WTC11 (cell line): Measurements from ENCODE around the gene ZNF688. TPM values are rescaled to one million over a fixed set of nuclear protein-coding genes. Genes with fewer than 3 reads are reported as not detected.
"Not testable (repeated sequence)": the region's sequence is repeated elsewhere in the genome, so short reads cannot be mapped to it uniquely, and the experiment has no call there.

ENCODE experiments used
- ATAC-seq: fragments of 200-7000 bp; cut with Tn5 transposase; 2 replicates; pipeline ENCODE4 v1.10.0; 2021; ENCODE audit warnings: mild to moderate bottlenecking, moderate library complexity
- CTCF ChIA-PET: fragments of 300-600 bp; sonication (Branson Sonifier 250); formaldehyde crosslinking; loops from one replicate; lab custom pipeline; 2021; ENCODE audit warnings: antibody characterized with exemption; lab: Charles Lee
- POLR2A ChIA-PET: fragments of 350-600 bp; sonication (Branson Sonifier 250); formaldehyde crosslinking; loops from one replicate; lab custom pipeline; 2021; ENCODE audit warnings: antibody characterized with exemption; lab: Charles Lee
- DNase-seq: peaks from one replicate; pipeline ENCODE4 v3.0.0; 2021; ENCODE audit warnings: low spot score
- H3K27ac Mint-ChIP-seq: 2 replicates; pipeline ENCODE4 v1.8.0; 2021; ENCODE audit warnings: mixed read lengths
- H3K27me3 Mint-ChIP-seq: 2 replicates; pipeline ENCODE4 v1.8.0; 2021; ENCODE audit warnings: low read depth, mild to moderate bottlenecking, moderate library complexity, mixed read lengths
- H3K36me3 Mint-ChIP-seq: 2 replicates; pipeline ENCODE4 v1.8.0; 2021; ENCODE audit warnings: mixed read lengths
- H3K4me1 Mint-ChIP-seq: 2 replicates; pipeline ENCODE4 v1.8.0; 2022; ENCODE audit warnings: mixed read lengths
- H3K4me3 Mint-ChIP-seq: 2 replicates; pipeline ENCODE4 v1.8.0; 2021; ENCODE audit warnings: mild to moderate bottlenecking, moderate library complexity, mixed read lengths
- H3K9me3 Mint-ChIP-seq: 2 replicates; pipeline ENCODE4 v1.8.0; 2021; ENCODE audit warnings: mixed read lengths
- CBFB ChIP-seq: sonication (generic); formaldehyde crosslinking; IDR thresholded peaks from 2 replicates; pipeline ENCODE4 v1.8.1; 2022; ENCODE audit warnings: mild to moderate bottlenecking, low read depth, missing genetic modification reagents
- CREB1 ChIP-seq: sonication (generic); formaldehyde crosslinking; IDR thresholded peaks from 2 replicates; pipeline ENCODE4 v1.8.0; 2023; ENCODE audit warnings: mild to moderate bottlenecking, missing genetic modification reagents
- EMX1 ChIP-seq: fragments of 250-450 bp; sonication (Bioruptor Pico); IDR thresholded peaks from 2 replicates; pipeline ENCODE4 v1.8.0; 2021; ENCODE audit warnings: mild to moderate bottlenecking
- FOXJ3 ChIP-seq: sonication (generic); formaldehyde crosslinking; IDR thresholded peaks from 2 replicates; pipeline ENCODE4 v1.9.0; 2021; ENCODE audit warnings: missing genetic modification reagents, mild to moderate bottlenecking, borderline replicate concordance
- IRF2 ChIP-seq: sonication (generic); formaldehyde crosslinking; IDR thresholded peaks from 2 replicates; pipeline ENCODE4 v1.8.0; 2022; ENCODE audit warnings: low read depth, missing genetic modification reagents, borderline replicate concordance
- MYBL2 ChIP-seq: sonication (generic); formaldehyde crosslinking; IDR thresholded peaks from 2 replicates; pipeline ENCODE4 v1.8.1; 2023; ENCODE audit warnings: mild to moderate bottlenecking, moderate library complexity, missing genetic modification reagents
- RELA ChIP-seq: sonication (generic); formaldehyde crosslinking; IDR thresholded peaks from 2 replicates; pipeline ENCODE4 v1.8.1; 2022; ENCODE audit warnings: missing genetic modification reagents, mild to moderate bottlenecking, borderline replicate concordance
- SMAD3 ChIP-seq: sonication (generic); formaldehyde crosslinking; IDR thresholded peaks from 2 replicates; pipeline ENCODE4 v1.8.0; 2022; ENCODE audit warnings: missing genetic modification reagents, mild to moderate bottlenecking, borderline replicate concordance
- SOX15 ChIP-seq: fragments of 250-450 bp; sonication (Bioruptor Pico); IDR thresholded peaks from 2 replicates; pipeline ENCODE4 v1.9.0; 2021; ENCODE audit warnings: mild to moderate bottlenecking
- SP1 ChIP-seq: sonication (generic); formaldehyde crosslinking; conservative IDR thresholded peaks from 2 replicates; pipeline ENCODE4 v1.8.1; 2022; ENCODE audit warnings: missing genetic modification reagents
- ZBTB21 ChIP-seq: sonication (generic); formaldehyde crosslinking; IDR thresholded peaks from 2 replicates; pipeline ENCODE4 v1.8.1; 2023; ENCODE audit warnings: mild to moderate bottlenecking, missing genetic modification reagents, borderline replicate concordance
- ZNF263 ChIP-seq: sonication (generic); formaldehyde crosslinking; IDR thresholded peaks from 2 replicates; pipeline ENCODE4 v1.8.1; 2022; ENCODE audit warnings: low read depth, mild to moderate bottlenecking, moderate library complexity, missing genetic modification reagents
- total RNA-seq: library from RNA; stranded (reverse); gene quantifications from 3 replicates; pipeline ENCODE4 v1.2.3, GENCODE V29; 2021
- TF ChIP-seq, protein P1 (sequence below): sonication (generic); formaldehyde crosslinking; IDR thresholded peaks from 2 replicates; pipeline ENCODE4 v1.8.1; 2023; ENCODE audit warnings: mild to moderate bottlenecking, missing genetic modification reagents, borderline replicate concordance
- TF ChIP-seq, protein P2 (sequence below): sonication (generic); formaldehyde crosslinking; IDR thresholded peaks from 2 replicates; pipeline ENCODE4 v1.8.1; 2023; ENCODE audit warnings: mild to moderate bottlenecking, moderate library complexity, missing genetic modification reagents
- TF ChIP-seq, protein P3 (sequence below): sonication (generic); formaldehyde crosslinking; IDR thresholded peaks from 2 replicates; pipeline ENCODE4 v1.8.0; 2022; ENCODE audit warnings: mild to moderate bottlenecking, missing genetic modification reagents
- TF ChIP-seq, protein P4 (sequence below): fragments of 250-450 bp; sonication (Bioruptor Pico); IDR thresholded peaks from 2 replicates; pipeline ENCODE4 v2.1.2; 2022; ENCODE audit warnings: mild to moderate bottlenecking, moderate library complexity
- TF ChIP-seq, protein P5 (sequence below): sonication (generic); formaldehyde crosslinking; conservative IDR thresholded peaks from 2 replicates; pipeline ENCODE4 v1.8.1; 2022; ENCODE audit warnings: mild to moderate bottlenecking, missing genetic modification reagents

The ZNF688 gene
- total RNA-seq, 1 experiment from 2014 or later, result 4.2 TPM

DNA sequence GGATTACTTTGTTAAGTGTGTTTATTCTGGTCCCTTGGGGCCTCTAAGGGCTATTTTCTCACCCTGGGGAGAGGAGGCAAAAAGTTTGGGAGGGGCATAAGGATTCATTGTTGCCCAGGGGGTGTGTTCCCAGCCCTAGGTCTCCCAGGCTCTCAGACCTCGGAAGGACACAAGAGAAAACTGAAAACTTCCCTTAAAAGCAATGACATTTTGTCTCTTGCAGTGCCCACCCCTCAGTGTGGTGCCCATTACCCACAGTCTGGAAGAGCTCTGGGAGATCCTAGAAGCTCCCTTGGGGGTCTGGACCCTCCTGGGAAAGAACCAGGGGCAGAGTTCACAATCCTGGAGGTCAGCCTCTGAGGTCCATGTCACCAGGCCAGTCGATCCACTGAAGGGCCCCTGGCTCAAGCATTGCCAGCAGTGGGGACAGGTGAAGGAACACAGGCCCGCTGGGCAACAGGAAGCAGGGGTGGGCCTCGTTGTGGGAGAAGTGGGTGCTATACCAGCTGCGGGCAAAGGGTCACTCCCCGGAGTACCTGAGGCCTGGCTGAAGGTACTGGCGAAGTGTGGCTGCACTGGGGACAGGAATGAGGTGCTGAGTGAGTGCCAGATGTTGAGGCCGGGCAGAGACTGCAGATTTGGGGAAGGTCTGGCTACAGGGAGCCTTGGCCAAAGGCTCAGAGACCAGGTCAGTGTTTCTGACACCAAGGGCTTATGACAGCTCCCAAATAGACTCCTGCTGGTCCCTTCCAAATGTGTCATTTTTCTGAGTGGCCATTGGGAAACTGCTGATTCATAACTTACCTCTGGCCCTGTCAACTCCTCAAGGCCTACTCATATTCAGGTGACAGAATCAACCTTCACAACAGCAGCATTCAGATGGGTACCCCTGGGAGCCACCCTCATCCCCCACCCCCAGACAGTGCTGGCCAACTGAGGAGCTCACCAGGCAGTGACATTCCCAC lies 32.2 kb downstream of the ZNF688 start:
- Mint-ChIP-seq H3K27me3 (no peaks in the 10 kb centered on the region), H3K4me1 (peaks cover 22% of the 10 kb centered on the region), H3K36me3 (peaks cover 9% of the 10 kb centered on the region), H3K4me3 (no peak overlapping the region), H3K9me3 (no peaks in the 10 kb centered on the region), H3K27ac (no peak overlapping the region)
- ATAC-seq (no peak), DNase-seq (no peak)
- POLR2A ChIA-PET, result no interaction called here
- CTCF ChIA-PET, result no interaction called here
- TF ChIP-seq CBFB (CRISPR knock-in tag), result no peak
- TF ChIP-seq, protein P1, sequence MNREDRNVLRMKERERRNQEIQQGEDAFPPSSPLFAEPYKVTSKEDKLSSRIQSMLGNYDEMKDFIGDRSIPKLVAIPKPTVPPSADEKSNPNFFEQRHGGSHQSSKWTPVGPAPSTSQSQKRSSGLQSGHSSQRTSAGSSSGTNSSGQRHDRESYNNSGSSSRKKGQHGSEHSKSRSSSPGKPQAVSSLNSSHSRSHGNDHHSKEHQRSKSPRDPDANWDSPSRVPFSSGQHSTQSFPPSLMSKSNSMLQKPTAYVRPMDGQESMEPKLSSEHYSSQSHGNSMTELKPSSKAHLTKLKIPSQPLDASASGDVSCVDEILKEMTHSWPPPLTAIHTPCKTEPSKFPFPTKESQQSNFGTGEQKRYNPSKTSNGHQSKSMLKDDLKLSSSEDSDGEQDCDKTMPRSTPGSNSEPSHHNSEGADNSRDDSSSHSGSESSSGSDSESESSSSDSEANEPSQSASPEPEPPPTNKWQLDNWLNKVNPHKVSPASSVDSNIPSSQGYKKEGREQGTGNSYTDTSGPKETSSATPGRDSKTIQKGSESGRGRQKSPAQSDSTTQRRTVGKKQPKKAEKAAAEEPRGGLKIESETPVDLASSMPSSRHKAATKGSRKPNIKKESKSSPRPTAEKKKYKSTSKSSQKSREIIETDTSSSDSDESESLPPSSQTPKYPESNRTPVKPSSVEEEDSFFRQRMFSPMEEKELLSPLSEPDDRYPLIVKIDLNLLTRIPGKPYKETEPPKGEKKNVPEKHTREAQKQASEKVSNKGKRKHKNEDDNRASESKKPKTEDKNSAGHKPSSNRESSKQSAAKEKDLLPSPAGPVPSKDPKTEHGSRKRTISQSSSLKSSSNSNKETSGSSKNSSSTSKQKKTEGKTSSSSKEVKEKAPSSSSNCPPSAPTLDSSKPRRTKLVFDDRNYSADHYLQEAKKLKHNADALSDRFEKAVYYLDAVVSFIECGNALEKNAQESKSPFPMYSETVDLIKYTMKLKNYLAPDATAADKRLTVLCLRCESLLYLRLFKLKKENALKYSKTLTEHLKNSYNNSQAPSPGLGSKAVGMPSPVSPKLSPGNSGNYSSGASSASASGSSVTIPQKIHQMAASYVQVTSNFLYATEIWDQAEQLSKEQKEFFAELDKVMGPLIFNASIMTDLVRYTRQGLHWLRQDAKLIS (CRISPR knock-in tag), result no peak
- TF ChIP-seq, protein P2, sequence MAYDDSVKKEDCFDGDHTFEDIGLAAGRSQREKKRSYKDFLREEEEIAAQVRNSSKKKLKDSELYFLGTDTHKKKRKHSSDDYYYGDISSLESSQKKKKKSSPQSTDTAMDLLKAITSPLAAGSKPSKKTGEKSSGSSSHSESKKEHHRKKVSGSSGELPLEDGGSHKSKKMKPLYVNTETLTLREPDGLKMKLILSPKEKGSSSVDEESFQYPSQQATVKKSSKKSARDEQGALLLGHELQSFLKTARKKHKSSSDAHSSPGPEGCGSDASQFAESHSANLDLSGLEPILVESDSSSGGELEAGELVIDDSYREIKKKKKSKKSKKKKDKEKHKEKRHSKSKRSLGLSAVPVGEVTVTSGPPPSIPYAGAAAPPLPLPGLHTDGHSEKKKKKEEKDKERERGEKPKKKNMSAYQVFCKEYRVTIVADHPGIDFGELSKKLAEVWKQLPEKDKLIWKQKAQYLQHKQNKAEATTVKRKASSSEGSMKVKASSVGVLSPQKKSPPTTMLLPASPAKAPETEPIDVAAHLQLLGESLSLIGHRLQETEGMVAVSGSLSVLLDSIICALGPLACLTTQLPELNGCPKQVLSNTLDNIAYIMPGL (CRISPR knock-in tag), result no peak

DNA sequence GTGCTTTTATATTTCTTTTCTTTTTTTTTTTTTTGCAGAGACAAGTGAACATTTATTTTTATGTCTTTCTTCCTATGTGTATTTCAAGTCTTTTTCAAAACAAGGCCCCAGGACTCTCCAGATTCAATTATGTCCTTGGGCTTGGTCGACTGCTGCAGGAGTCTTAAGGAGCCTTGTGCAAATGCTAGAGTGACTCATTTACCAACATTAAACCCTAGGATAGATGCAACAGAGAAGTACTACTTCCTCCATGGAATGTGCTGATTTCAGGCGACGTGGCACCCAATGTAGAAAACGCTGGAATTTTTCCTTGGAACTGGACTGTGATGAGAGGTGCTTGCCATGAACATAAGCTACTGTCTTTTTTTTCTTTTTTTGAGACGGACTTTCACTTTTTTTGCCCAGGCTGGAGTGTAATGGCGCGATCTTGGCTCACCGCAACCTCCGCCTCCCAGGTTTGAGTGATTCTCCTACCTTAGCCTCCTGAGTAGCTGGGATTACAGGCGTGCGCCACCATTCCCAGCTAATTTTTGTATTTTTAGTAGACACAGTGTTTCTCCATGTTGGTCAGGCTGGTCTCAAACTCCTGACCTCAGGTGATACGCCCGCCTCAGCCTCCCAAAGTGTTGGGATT lies 35.0 kb downstream of the ZNF688 start:
- H3K4me3 Mint-ChIP-seq, result peak overlapping the region; percentile 95
- ChIA-PET POLR2A (interaction anchor here (1.6 to 3.1 kb wide), 4 partner anchors 21 to 118 kb away, joined by 7 to 42 read pairs (median 16); partner anchors contain the start of genes ZNF688 and ZNF764), CTCF (interaction anchor here (0.5 to 4.7 kb wide), 30 partner anchors 9 to 166 kb away, joined by 3 to 41 read pairs (median 6); partner anchors contain the start of genes DCTPP1, PRR14, ZNF48 and ZNF688)
- peaks cover 11% of the 10 kb centered on the region for H3K36me3 Mint-ChIP-seq
- H3K27ac Mint-ChIP-seq, result peak overlapping the region; percentile 77
- ATAC-seq, H3K27me3 Mint-ChIP-seq, H3K9me3 Mint-ChIP-seq, DNase-seq: not testable (repeated sequence)
- peaks cover 27% of the 10 kb centered on the region for H3K4me1 Mint-ChIP-seq

DNA sequence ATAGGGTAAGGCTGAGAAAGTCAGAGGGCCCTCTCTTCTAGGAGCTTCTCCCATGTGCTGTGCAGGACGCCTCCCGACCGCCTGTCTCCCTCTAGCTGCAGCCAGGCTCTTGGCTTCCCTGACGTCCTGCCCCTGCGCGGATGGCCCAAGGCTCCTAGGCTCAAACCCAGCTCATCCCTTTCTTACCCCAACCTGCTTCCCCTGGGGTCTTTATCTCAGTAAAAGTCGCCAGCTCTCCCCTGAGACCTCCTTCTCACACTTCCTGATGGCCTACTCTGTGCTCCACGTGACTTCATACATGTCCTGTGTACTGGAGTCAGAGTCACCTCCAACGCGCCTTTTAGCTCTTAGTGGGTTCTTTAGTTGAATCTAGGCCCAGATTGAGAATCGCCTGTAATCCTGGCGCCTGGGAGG lies 35.7 kb downstream of the ZNF688 start:
- H3K4me1 Mint-ChIP-seq, result peaks cover 27% of the 10 kb centered on the region
- CTCF ChIA-PET, result interaction anchor here (0.5 to 4.7 kb wide), 39 partner anchors 9 to 424 kb away, joined by 3 to 41 read pairs (median 5); partner anchors contain the start of genes DCTPP1, PRR14, ZNF48 and ZNF688
- ATAC-seq, result peak; percentile 74
- POLR2A ChIA-PET, result interaction anchor here (1.0 to 3.1 kb wide), 9 partner anchors 9 to 118 kb away, joined by 4 to 42 read pairs (median 7); partner anchors contain the start of genes ZNF688, ZNF689 and ZNF764
- H3K9me3 Mint-ChIP-seq, result no peaks in the 10 kb centered on the region
- no peaks in the 10 kb centered on the region for H3K27me3 Mint-ChIP-seq
- H3K36me3 Mint-ChIP-seq, result peaks cover 16% of the 10 kb centered on the region
- peak; percentile 77 for DNase-seq
- peak overlapping the region; percentile 95 for H3K4me3 Mint-ChIP-seq
- H3K27ac Mint-ChIP-seq, result peak overlapping the region; percentile 99
- no peak for TF ChIP-seq SOX15 (CRISPR knock-in tag)
- no peak for TF ChIP-seq MYBL2 (CRISPR knock-in tag)
- TF ChIP-seq, protein P3, sequence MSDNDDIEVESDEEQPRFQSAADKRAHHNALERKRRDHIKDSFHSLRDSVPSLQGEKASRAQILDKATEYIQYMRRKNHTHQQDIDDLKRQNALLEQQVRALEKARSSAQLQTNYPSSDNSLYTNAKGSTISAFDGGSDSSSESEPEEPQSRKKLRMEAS (CRISPR knock-in tag), result peak; percentile 49; the same call in 1 of the 2 replicates
- no peak for TF ChIP-seq EMX1 (CRISPR knock-in tag)
- 0 out of 2 replicates have a peak, but pooled peaks have one; percentile 59 for TF ChIP-seq SMAD3 (CRISPR knock-in tag)
- TF ChIP-seq CREB1 (CRISPR knock-in tag), result no peak
- no peak for TF ChIP-seq ZBTB21
- no peak for TF ChIP-seq RELA (CRISPR knock-in tag)
- no peak for TF ChIP-seq IRF2 (CRISPR knock-in tag)
- TF ChIP-seq SP1 (CRISPR knock-in tag), result no peak
- TF ChIP-seq, protein P4, sequence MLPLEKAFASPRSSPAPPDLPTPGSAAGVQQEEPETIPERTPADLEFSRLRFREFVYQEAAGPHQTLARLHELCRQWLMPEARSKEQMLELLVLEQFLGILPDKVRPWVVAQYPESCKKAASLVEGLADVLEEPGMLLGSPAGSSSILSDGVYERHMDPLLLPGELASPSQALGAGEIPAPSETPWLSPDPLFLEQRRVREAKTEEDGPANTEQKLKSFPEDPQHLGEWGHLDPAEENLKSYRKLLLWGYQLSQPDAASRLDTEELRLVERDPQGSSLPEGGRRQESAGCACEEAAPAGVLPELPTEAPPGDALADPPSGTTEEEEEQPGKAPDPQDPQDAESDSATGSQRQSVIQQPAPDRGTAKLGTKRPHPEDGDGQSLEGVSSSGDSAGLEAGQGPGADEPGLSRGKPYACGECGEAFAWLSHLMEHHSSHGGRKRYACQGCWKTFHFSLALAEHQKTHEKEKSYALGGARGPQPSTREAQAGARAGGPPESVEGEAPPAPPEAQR (CRISPR knock-in tag), result no peak
- TF ChIP-seq ZNF263 (CRISPR knock-in tag), result no peak
- TF ChIP-seq, protein P5, sequence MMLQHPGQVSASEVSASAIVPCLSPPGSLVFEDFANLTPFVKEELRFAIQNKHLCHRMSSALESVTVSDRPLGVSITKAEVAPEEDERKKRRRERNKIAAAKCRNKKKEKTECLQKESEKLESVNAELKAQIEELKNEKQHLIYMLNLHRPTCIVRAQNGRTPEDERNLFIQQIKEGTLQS (CRISPR knock-in tag), result no peak
- TF ChIP-seq FOXJ3 (CRISPR knock-in tag), result no peak
